Keratinocyte (primary cell): ENCODE measurements around the gene HERC4.
"Not testable (repeated sequence)": the region's sequence is repeated elsewhere in the genome, so short reads cannot be mapped to it uniquely, and the experiment has no call there.

Source experiments
- CTCF ChIP-seq, 3 experiments: IDR thresholded peaks in 1 of 3; conservative IDR thresholded peaks in 1 of 3; optimal IDR thresholded peaks in 1 of 3; 2 replicates in 2 of 3; 3 replicates in 1 of 3; pipeline versions ENCODE3 to v1.5.1; 2011; ENCODE audit warnings: low read length in 3 of 3, mild to moderate bottlenecking in 3 of 3, moderate library complexity in 2 of 3, control low read depth in 1 of 3, inconsistent platforms in 1 of 3; ENCODE audit not compliant: insufficient read depth in 2 of 3; ENCODE audit errors: extremely low read depth in 1 of 3
- EZH2 ChIP-seq: IDR thresholded peaks from one replicate; pipeline ENCODE4 v1.6.1; 2012; ENCODE audit warnings: inconsistent platforms, mild to moderate bottlenecking, low read length, moderate library complexity

- TF ChIP-seq CTCF (optimal IDR thresholded peaks at IDR 0.05 in 1 of 3, IDR thresholded peaks at IDR 0.05 in 1 of 3, conservative IDR thresholded peaks at IDR 0.05 in 1 of 3; ENCODE audit: extremely low read depth in 1 of 3, insufficient read depth in 2 of 3, low read length in 3 of 3); EZH2: not testable (repeated sequence)
These were observed 92.5 kb downstream of the HERC4 start for GRCh38 chr10:67982603-67983002.
